Renal pelvis (tissue), 4 donors: ENCODE results near the gene BLOC1S4. TPM values are rescaled to one million over a fixed set of nuclear protein-coding genes. Genes with fewer than 3 reads are reported as not detected.
"Not testable (repeated sequence)": the region's sequence is repeated elsewhere in the genome, so short reads cannot be mapped to it uniquely, and the experiment has no call there.

Experiments used
- DNase-seq: peaks from one replicate; pipeline ENCODE4 v3.0.0-alpha.2; 2013
- polyA plus RNA-seq, 3 donors: library from polyadenylated mRNA; unstranded; fragments of 120-200 nt; gene quantifications; one replicate each; pipeline ENCODE4 v1.2.1, GENCODE V29; 2013; ENCODE audit not compliant: insufficient read length in 3 of 3

Gene BLOC1S4
- polyA plus RNA-seq, 3 donors = 10.3 to 13.7 (median 13.3) TPM

GRCh38 chr4:6755088-6755753 lies 39.2 kb downstream of the BLOC1S4 start:
- DNase-seq = no peak

GRCh38 chr4:6756345-6756744 lies 40.4 kb downstream of the BLOC1S4 start:
- not testable (repeated sequence) for DNase-seq

- no peak for DNase-seq
Measured at GRCh38 chr4:6758728-6759127, 42.8 kb downstream of the BLOC1S4 start.

GRCh38 chr4:6760865-6761264 lies 44.9 kb downstream of the BLOC1S4 start:
- DNase-seq = no peak

GRCh38 chr4:6761649-6762615 lies 46.0 kb downstream of the BLOC1S4 start:
- DNase-seq = no peak

- DNase-seq = no peak
Measured at GRCh38 chr4:6763330-6763851, 47.4 kb downstream of the BLOC1S4 start.

- DNase-seq = no peak
Measured at GRCh38 chr4:6764976-6765620, 49.1 kb downstream of the BLOC1S4 start.

- no peak for DNase-seq
Measured at GRCh38 chr4:6765703-6766102, 49.7 kb downstream of the BLOC1S4 start.

Other genes with a start within 250 kb of the BLOC1S4 start
- gene PPP2R2C, start 243.6 kb upstream of the BLOC1S4 start, polyA plus RNA-seq = under 1 TPM; 0.36 to 0.51 (median 0.41) TPM
- gene MAN2B2, start 141.0 kb upstream of the BLOC1S4 start, polyA plus RNA-seq = 10 to 100 TPM; 17.1 to 20.5 (median 18.0) TPM
- 100 to 1,000 TPM; 373 to 464 (median 404) TPM for gene MRFAP1, start 75.5 kb upstream of the BLOC1S4 start, polyA plus RNA-seq
- 10 to 100 TPM in 2 of 3 donors, 1 to 10 TPM in 1; 9.4 to 17.4 (median 12.7) TPM for gene S100P, start 22.3 kb upstream of the BLOC1S4 start, polyA plus RNA-seq
- 100 to 1,000 TPM; 109 to 137 (median 118) TPM for gene MRFAP1L1, start 6.3 kb upstream of the BLOC1S4 start, polyA plus RNA-seq
- gene KIAA0232, start 66.6 kb downstream of the BLOC1S4 start, polyA plus RNA-seq = 10 to 100 TPM; 37.2 to 44.9 (median 38.1) TPM
- 10 to 100 TPM; 61.3 to 68.0 (median 67.4) TPM for gene TBC1D14, start 193.7 kb downstream of the BLOC1S4 start, polyA plus RNA-seq